GM15510 (cell line): ENCODE measurements around the gene OGFR.

ENCODE experiments used
- POLR2A ChIP-seq: IDR thresholded peaks from 3 replicates; pipeline ENCODE4 v1.6.1; 2011; ENCODE audit warnings: borderline replicate concordance; ENCODE audit not compliant: insufficient read length; ENCODE audit errors: extremely low read depth

The OGFR gene

DNA sequence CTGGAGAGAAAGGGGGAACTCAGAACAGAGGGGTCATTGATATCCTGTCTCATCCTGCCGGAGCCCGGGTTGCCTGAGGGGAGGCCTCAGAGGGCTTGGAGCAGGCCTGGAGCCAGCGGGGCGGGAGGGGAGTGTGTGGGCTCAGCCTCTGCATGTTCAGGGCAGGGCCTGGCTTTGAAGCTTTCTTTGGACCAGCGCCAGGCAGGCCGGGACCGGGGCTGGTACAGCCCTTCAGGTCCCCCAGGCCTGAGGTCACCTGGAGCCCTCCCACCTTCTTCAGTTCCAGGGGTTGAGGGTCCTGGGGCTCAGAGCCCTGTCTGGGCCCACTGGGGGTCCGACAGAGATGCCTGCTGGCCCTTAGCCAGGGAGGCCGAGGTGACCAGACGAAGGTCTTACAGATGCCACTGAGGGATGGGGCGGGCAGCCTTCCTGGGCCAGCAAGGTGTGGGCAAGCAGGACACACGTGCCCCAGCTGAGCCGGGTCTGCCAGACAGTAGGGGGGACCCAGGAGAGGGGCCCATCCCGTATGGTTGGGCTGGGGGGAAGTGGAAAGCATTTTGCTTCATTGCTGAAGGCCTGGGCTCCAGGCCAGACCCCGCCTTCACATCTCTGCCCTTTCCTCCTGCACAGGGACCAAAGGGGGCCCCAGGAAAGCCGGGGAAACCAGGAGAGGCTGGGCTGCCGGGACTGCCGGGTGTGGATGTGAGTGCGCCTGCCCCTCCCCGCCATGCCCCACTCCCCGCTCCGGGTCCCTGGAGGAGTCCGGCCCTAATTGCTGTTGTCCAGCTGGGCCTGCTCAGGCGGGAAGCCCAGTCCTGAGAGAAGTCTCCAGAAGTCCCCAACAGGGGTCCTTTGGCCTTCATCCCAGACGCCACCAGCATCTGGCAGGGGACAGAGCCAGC, 14.2 kb downstream of the OGFR start:
- no peak for TF ChIP-seq POLR2A

GRCh38 chr20:62819494-62820174, 15.0 kb downstream of the OGFR start:
- TF ChIP-seq POLR2A, result no peak

- TF ChIP-seq POLR2A, result no peak
Measured at GRCh38 chr20:62820208-62820961, 15.8 kb downstream of the OGFR start.

GRCh38 chr20:62820962-62821725, 16.5 kb downstream of the OGFR start:
- TF ChIP-seq POLR2A, result no peak

DNA sequence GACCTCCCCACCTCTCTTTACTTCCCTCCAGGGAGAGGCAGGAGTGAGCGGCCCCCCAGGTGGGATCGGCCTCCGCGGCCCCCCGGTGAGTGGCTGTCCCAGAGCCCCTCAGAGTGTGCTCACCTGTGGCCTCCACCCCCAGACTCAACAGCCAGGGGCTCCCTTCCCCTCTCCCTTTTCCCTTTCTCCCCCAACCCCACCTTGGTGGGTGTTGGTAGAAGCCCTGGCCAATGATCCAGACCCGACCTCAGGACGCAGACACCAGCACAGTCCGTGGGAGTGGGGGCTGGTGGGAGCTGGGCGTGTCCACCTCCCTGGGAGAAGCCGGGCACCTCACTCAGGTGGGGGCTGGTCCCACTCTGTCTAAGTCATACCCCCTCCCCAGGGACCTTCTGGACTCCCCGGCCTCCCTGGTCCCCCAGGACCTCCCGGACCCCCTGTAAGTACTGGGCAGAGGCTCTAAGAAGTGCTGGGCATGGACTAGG, 17.1 kb downstream of the OGFR start:
- no peak for TF ChIP-seq POLR2A

GRCh38 chr20:62822239-62822787, 17.7 kb downstream of the OGFR start:
- TF ChIP-seq POLR2A, result no peak

- no peak for TF ChIP-seq POLR2A
Measured at GRCh38 chr20:62822788-62823651, 18.4 kb downstream of the OGFR start.

- TF ChIP-seq POLR2A, result no peak
Measured at GRCh38 chr20:62823688-62824475, 19.2 kb downstream of the OGFR start.

- TF ChIP-seq POLR2A, result no peak
Measured at GRCh38 chr20:62824476-62825332, 20.1 kb downstream of the OGFR start.

GRCh38 chr20:62825333-62825985, 20.8 kb downstream of the OGFR start:
- TF ChIP-seq POLR2A, result no peak
